ENCODE measurements around the gene RAB11B.
"Not testable (repeated sequence)": the region's sequence is repeated elsewhere in the genome, so short reads cannot be mapped to it uniquely, and the experiment has no call there.

RAB11B gene

GRCh38 chr19:8412783-8413628 is 22.8 kb downstream of the RAB11B start, which contains the start of gene MARCHF2:
Gene MARCHF2, plus strand, starts transcription at chr19:8413305. Its CDS starts 8,536 bp downstream, at chr19:8421841.
- H3K27me3 ChIP-seq (ENCODE audit: control insufficient read depth, insufficient read depth, low read length), result no peaks in the 10 kb centered on the region
- H3K27ac ChIP-seq (ENCODE audit: low read depth, low read length), result no peak within 1 kb of the TSS
- no peaks in the 10 kb centered on the region for H3K36me3 ChIP-seq (ENCODE audit: control insufficient read depth, insufficient read depth, low read length)
- H3K4me3 ChIP-seq (ENCODE audit: low read depth, low read length), result peak within 1 kb of the TSS; percentile 86
- H3K9ac ChIP-seq (ENCODE audit: low read length), result peak within 1 kb of the TSS; percentile 49
- H3K4me1 ChIP-seq (ENCODE audit: control insufficient read depth, insufficient read depth, low read length), result peaks cover 5% of the 10 kb centered on the region
- H3K9me3 ChIP-seq (ENCODE audit: control insufficient read depth, insufficient read depth, low read depth, low read length), result no peaks in the 10 kb centered on the region

- Histone ChIP-seq H3K9ac (ENCODE audit: low read length) (peak overlapping the region; percentile 49), H3K27ac (ENCODE audit: low read depth, low read length) (no peak overlapping the region), H3K36me3 (ENCODE audit: control insufficient read depth, insufficient read depth, low read length) (no peaks in the 10 kb centered on the region), H3K4me3 (ENCODE audit: low read depth, low read length) (peak overlapping the region; percentile 86), H3K9me3 (ENCODE audit: control insufficient read depth, insufficient read depth, low read depth, low read length) (no peaks in the 10 kb centered on the region), H3K4me1 (ENCODE audit: control insufficient read depth, insufficient read depth, low read length) (peaks cover 11% of the 10 kb centered on the region), H3K27me3 (ENCODE audit: control insufficient read depth, insufficient read depth, low read length) (no peaks in the 10 kb centered on the region)
Observed at GRCh38 chr19:8413629-8413995, 23.5 kb downstream of the RAB11B start.

GRCh38 chr19:8416796-8417195 is 26.6 kb downstream of the RAB11B start:
- no peaks in the 10 kb centered on the region for H3K27me3 ChIP-seq (ENCODE audit: control insufficient read depth, insufficient read depth, low read length)
- H3K36me3 ChIP-seq (ENCODE audit: control insufficient read depth, insufficient read depth, low read length), result peaks cover 2% of the 10 kb centered on the region; the same call in 1 of the 2 replicates
- H3K4me1 ChIP-seq (ENCODE audit: control insufficient read depth, insufficient read depth, low read length), result peaks cover 12% of the 10 kb centered on the region
- no peaks in the 10 kb centered on the region for H3K9me3 ChIP-seq (ENCODE audit: control insufficient read depth, insufficient read depth, low read depth, low read length)
- H3K9ac ChIP-seq (ENCODE audit: low read length), result no peak overlapping the region
- no peak overlapping the region for H3K27ac ChIP-seq (ENCODE audit: low read depth, low read length)
- H3K4me3 ChIP-seq (ENCODE audit: low read depth, low read length), result no peak overlapping the region

- Histone ChIP-seq H3K27me3 (ENCODE audit: control insufficient read depth, insufficient read depth, low read length) (no peaks in the 10 kb centered on the region), H3K36me3 (ENCODE audit: control insufficient read depth, insufficient read depth, low read length) (peaks cover 3% of the 10 kb centered on the region; the same call in 1 of the 2 replicates), H3K4me3 (ENCODE audit: low read depth, low read length) (no peak overlapping the region), H3K27ac (ENCODE audit: low read depth, low read length) (no peak overlapping the region), H3K4me1 (ENCODE audit: control insufficient read depth, insufficient read depth, low read length) (peaks cover 18% of the 10 kb centered on the region), H3K9me3 (ENCODE audit: control insufficient read depth, insufficient read depth, low read depth, low read length) (no peaks in the 10 kb centered on the region), H3K9ac (ENCODE audit: low read length) (no peak overlapping the region)
Observed at GRCh38 chr19:8421484-8422461, 31.6 kb downstream of the RAB11B start.

- H3K27me3 ChIP-seq (ENCODE audit: control insufficient read depth, insufficient read depth, low read length), result no peaks in the 10 kb centered on the region
- peak overlapping the region; percentile 22 for H3K9ac ChIP-seq (ENCODE audit: low read length)
- H3K9me3 ChIP-seq (ENCODE audit: control insufficient read depth, insufficient read depth, low read depth, low read length), result no peaks in the 10 kb centered on the region
- H3K4me1 ChIP-seq (ENCODE audit: control insufficient read depth, insufficient read depth, low read length), result peaks cover 10% of the 10 kb centered on the region
- H3K27ac ChIP-seq (ENCODE audit: low read depth, low read length), result peak overlapping the region; percentile 63; the same call in 1 of the 2 replicates
- peaks cover 3% of the 10 kb centered on the region; the same call in 1 of the 2 replicates for H3K36me3 ChIP-seq (ENCODE audit: control insufficient read depth, insufficient read depth, low read length)
- H3K4me3 ChIP-seq (ENCODE audit: low read depth, low read length), result no peak overlapping the region
Observed at GRCh38 chr19:8423817-8424223, 33.7 kb downstream of the RAB11B start.

GRCh38 chr19:8425331-8425730 is 35.2 kb downstream of the RAB11B start:
- H3K27ac ChIP-seq (ENCODE audit: low read depth, low read length); H3K4me3 ChIP-seq (ENCODE audit: low read depth, low read length); H3K9me3 ChIP-seq (ENCODE audit: control insufficient read depth, insufficient read depth, low read depth, low read length); H3K36me3 ChIP-seq (ENCODE audit: control insufficient read depth, insufficient read depth, low read length); H3K9ac ChIP-seq (ENCODE audit: low read length); H3K27me3 ChIP-seq (ENCODE audit: control insufficient read depth, insufficient read depth, low read length); H3K4me1 ChIP-seq (ENCODE audit: control insufficient read depth, insufficient read depth, low read length): not testable (repeated sequence)

GRCh38 chr19:8426283-8426682 is 36.1 kb downstream of the RAB11B start:
- peaks cover 10% of the 10 kb centered on the region for H3K4me1 ChIP-seq (ENCODE audit: control insufficient read depth, insufficient read depth, low read length)
- H3K27ac ChIP-seq (ENCODE audit: low read depth, low read length), result no peak overlapping the region
- H3K27me3 ChIP-seq (ENCODE audit: control insufficient read depth, insufficient read depth, low read length), result no peaks in the 10 kb centered on the region
- no peak overlapping the region for H3K4me3 ChIP-seq (ENCODE audit: low read depth, low read length)
- H3K9me3 ChIP-seq (ENCODE audit: control insufficient read depth, insufficient read depth, low read depth, low read length), result no peaks in the 10 kb centered on the region
- no peak overlapping the region for H3K9ac ChIP-seq (ENCODE audit: low read length)
- peaks cover 3% of the 10 kb centered on the region; the same call in 1 of the 2 replicates for H3K36me3 ChIP-seq (ENCODE audit: control insufficient read depth, insufficient read depth, low read length)

- H3K4me1 ChIP-seq (ENCODE audit: control insufficient read depth, insufficient read depth, low read length), result no peaks in the 10 kb centered on the region; the same call in 1 of the 2 replicates
- no peak overlapping the region for H3K9ac ChIP-seq (ENCODE audit: low read length)
- H3K9me3 ChIP-seq (ENCODE audit: control insufficient read depth, insufficient read depth, low read depth, low read length), result no peaks in the 10 kb centered on the region
Observed at GRCh38 chr19:8429044-8429443, 38.9 kb downstream of the RAB11B start.

GRCh38 chr19:8429826-8430225 is 39.7 kb downstream of the RAB11B start:
- Histone ChIP-seq H3K27me3 (ENCODE audit: control insufficient read depth, insufficient read depth, low read length) (no peaks in the 10 kb centered on the region), H3K27ac (ENCODE audit: low read depth, low read length) (no peak overlapping the region), H3K4me3 (ENCODE audit: low read depth, low read length) (no peak overlapping the region), H3K4me1 (ENCODE audit: control insufficient read depth, insufficient read depth, low read length) (no peaks in the 10 kb centered on the region), H3K9me3 (ENCODE audit: control insufficient read depth, insufficient read depth, low read depth, low read length) (no peaks in the 10 kb centered on the region), H3K9ac (ENCODE audit: low read length) (no peak overlapping the region), H3K36me3 (ENCODE audit: control insufficient read depth, insufficient read depth, low read length) (no peaks in the 10 kb centered on the region)

More at GRCh38 chr19:8429044-8429443, 38.9 kb downstream of the RAB11B start:
- no peaks in the 10 kb centered on the region for H3K27me3 ChIP-seq (ENCODE audit: control insufficient read depth, insufficient read depth, low read length)
- no peaks in the 10 kb centered on the region for H3K36me3 ChIP-seq (ENCODE audit: control insufficient read depth, insufficient read depth, low read length)
- no peak overlapping the region for H3K4me3 ChIP-seq (ENCODE audit: low read depth, low read length)
- H3K27ac ChIP-seq (ENCODE audit: low read depth, low read length), result no peak overlapping the region

GRCh38 chr19:8430650-8431049 is 40.5 kb downstream of the RAB11B start:
- H3K27me3 ChIP-seq (ENCODE audit: control insufficient read depth, insufficient read depth, low read length), result no peaks in the 10 kb centered on the region
- no peak overlapping the region for H3K27ac ChIP-seq (ENCODE audit: low read depth, low read length)
- H3K9ac ChIP-seq (ENCODE audit: low read length), result no peak overlapping the region
- H3K4me3 ChIP-seq (ENCODE audit: low read depth, low read length), result no peak overlapping the region
- H3K36me3 ChIP-seq (ENCODE audit: control insufficient read depth, insufficient read depth, low read length), result no peaks in the 10 kb centered on the region
- H3K9me3 ChIP-seq (ENCODE audit: control insufficient read depth, insufficient read depth, low read depth, low read length), result no peaks in the 10 kb centered on the region
- H3K4me1 ChIP-seq (ENCODE audit: control insufficient read depth, insufficient read depth, low read length), result no peaks in the 10 kb centered on the region

Data from HUES6 (cell line).